ENCODE data around the gene ZNF878.
A peak's percentile ranks its signal among the peaks of the same experiment; 100 is the strongest.
"Not testable (repeated sequence)": the region's sequence is repeated elsewhere in the genome, so short reads cannot be mapped to it uniquely, and the experiment has no call there.

ZNF878 gene

DNA sequence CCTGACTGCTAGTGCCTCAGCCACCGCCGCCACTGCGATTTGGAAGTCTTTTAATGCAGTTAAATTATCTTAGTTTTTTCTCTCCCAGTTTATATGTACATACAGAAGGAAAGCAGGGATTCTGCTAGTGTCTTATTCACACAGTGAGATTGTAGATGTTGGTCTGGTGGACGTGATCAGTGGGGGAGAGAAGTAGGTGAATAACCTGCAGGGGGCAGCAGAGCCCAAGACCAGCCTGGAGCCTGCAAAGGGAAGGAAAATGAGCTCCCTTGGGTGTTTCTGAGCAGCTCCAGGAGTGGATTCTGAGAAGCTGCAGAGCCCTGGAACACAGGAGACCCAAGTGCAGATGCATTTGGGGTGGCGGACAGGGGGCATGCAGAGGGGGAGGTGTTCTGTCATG, 38.0 kb upstream of the ZNF878 start:
- no peak for DNase-seq (ENCODE audit: low read depth)
- no peak overlapping the region for H3K4me3 ChIP-seq (ENCODE audit: low read length)
- TF ChIP-seq CTCF (conservative IDR thresholded peaks at IDR 0.05; ENCODE audit: low read depth, low read length), result peak; percentile 59

- no peak for TF ChIP-seq CTCF (conservative IDR thresholded peaks at IDR 0.05; ENCODE audit: low read depth, low read length)
- H3K4me3 ChIP-seq (ENCODE audit: low read length), result no peak overlapping the region
- DNase-seq (ENCODE audit: low read depth), result no peak
These were observed 32.5 kb upstream of the ZNF878 start for GRCh38 chr19:12085074-12085818.

DNA sequence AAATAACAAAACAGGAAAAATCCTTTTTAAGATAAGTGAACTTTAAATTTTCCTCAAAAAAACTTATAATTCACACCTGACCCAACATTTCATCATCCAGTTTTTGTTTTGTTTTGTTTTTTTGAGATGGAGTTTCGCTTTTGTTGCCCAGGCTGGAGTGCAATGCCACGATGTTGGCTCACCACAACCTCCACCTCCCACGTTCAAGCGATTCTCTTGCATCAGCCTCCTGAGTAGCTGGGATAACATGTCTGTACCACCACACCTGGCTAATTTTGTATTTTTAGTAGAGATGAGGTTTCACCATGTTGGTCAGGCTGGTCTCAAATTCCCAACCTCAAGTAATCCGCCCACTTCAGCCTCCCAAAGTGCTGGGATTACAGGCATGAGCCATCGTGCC, 30.6 kb upstream of the ZNF878 start:
- not testable (repeated sequence) for DNase-seq (ENCODE audit: low read depth); H3K4me3 ChIP-seq (ENCODE audit: low read length)

GRCh38 chr19:12077375-12077774, 24.6 kb upstream of the ZNF878 start:
- TF ChIP-seq CTCF (conservative IDR thresholded peaks at IDR 0.05; ENCODE audit: low read depth, low read length), result no peak
- DNase-seq (ENCODE audit: low read depth), result no peak
- no peak overlapping the region for H3K4me3 ChIP-seq (ENCODE audit: low read length)

DNA sequence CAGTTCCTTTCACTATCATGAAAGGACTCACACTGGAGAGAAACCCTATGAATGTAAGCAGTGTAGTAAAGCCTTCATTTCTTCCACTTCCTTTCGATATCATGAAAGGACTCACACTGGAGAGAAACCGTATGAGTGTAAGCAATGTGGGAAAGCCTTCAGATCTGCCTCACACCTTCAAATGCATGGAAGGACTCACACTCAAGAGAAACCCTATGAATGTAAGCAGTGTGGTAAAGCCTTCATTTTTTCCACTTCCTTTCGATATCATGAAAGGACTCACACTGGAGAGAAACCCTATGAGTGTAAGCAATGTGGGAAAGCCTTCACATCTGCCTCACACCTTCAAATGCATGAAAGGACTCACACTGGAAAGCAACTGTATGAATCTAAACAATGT, 23.6 kb upstream of the ZNF878 start:
- DNase-seq (ENCODE audit: low read depth); H3K4me3 ChIP-seq (ENCODE audit: low read length): not testable (repeated sequence)

GRCh38 chr19:12075538-12076139, 22.9 kb upstream of the ZNF878 start:
- TF ChIP-seq CTCF (conservative IDR thresholded peaks at IDR 0.05; ENCODE audit: low read depth, low read length), result no peak
- H3K4me3 ChIP-seq (ENCODE audit: low read length), result no peak overlapping the region
- DNase-seq (ENCODE audit: low read depth), result no peak

DNA sequence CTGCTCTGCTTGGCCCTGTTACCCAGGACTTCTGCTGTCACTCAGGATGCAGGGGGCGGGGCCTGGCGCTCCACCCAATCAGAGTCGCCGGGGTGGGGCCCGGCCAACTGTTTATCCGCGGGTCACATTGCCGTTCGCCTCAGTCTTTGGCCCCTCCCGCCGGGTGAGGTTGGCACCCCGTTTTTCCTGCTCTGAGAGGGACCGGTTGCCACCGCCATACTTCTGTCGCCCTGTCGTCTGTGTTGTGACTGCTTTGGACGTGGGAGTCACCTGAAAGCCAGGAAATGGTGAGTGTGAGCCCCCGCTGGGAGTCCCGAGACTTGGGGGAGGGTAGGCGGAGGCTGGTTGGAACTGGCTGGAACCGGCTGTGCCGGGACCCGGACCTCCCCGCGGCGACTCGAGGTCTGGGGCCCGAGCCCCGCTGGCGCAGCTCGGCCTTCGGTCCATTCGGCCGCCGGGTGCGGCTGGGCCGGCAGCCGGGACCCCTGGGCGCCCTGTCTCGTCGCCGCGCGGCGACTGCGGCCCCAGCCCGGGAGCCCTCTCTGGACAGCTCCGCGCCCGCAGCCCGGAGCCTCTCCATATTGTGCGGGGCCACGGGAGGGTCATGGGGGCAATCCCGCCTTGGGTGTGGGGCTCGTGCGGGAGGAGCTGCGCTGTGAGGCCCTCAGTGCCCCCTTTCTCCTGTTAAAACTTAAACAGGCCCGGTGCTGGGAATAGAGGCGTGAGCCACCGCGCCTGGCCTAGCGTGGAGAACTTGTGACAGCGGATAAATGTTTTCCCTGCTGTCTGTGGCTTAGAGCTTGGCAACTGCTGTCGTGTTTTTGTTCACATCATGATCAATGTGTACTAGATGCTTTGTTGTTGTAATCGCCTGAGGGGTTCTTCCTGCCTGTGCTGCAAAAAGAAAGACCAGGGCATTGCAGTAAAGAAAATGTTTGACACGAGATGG, 12.1 kb upstream of the ZNF878 start, which contains the start of gene ZNF844:
TSS of gene ZNF844 (plus strand) at position 142 of the 949 bp plus-strand sequence. CDS start at position 285, 143 bp downstream.
- TF ChIP-seq CTCF (conservative IDR thresholded peaks at IDR 0.05; ENCODE audit: low read depth, low read length), result no peak
- H3K4me3 ChIP-seq (ENCODE audit: low read length), result peak within 1 kb of the TSS; percentile 65
- DNase-seq (ENCODE audit: low read depth), result peak; percentile 55
